HEK293 (cell line): ENCODE measurements around the gene FOXP1.

ENCODE experiments used
- CTCF ChIA-PET: fragments of 350-600 bp; formaldehyde crosslinking; extraction: SDS; loops from one replicate; lab custom pipeline; 2021; ENCODE audit warnings: antibody characterized with exemption; lab: Yijun Ruan, JAX
- POLR2A ChIA-PET: fragments of 300-600 bp; formaldehyde crosslinking; extraction: SDS; loops from one replicate; lab custom pipeline; 2020; ENCODE audit warnings: antibody characterized with exemption, inconsistent platforms; lab: Yijun Ruan, JAX
- H3K27ac ChIP-seq: fragments of 200-500 bp; sonication (Bioruptor generic); 2 replicates; pipeline ENCODE4 v1.5.1; 2014; ENCODE audit warnings: low read depth, low read length, control low read depth, inconsistent platforms; ENCODE audit errors: extremely low read depth
- H3K36me3 ChIP-seq, 2 experiments: fragments of 200-500 bp in 1 of 2; sonication (Bioruptor generic) in 1 of 2; 1 replicate in 1 of 2; 2 replicates in 1 of 2; pipeline ENCODE4 v1.5.1; 2014 to 2017; ENCODE audit warnings: inconsistent platforms in 2 of 2, low read length in 2 of 2; ENCODE audit not compliant: control insufficient read depth in 2 of 2, insufficient read depth in 1 of 2
- H3K4me1 ChIP-seq: fragments of 200-500 bp; sonication (Bioruptor generic); 2 replicates; pipeline ENCODE4 v1.5.1; 2014; ENCODE audit warnings: mild to moderate bottlenecking, low read length, inconsistent platforms; ENCODE audit not compliant: control insufficient read depth, insufficient read depth
- H3K4me3 ChIP-seq: 2 replicates; pipeline ENCODE4 v1.5.1; 2011; ENCODE audit warnings: low read depth, mild to moderate bottlenecking, control low read depth, low read length, moderate library complexity
- H3K9me3 ChIP-seq: fragments of 200-500 bp; sonication (Bioruptor generic); 2 replicates; pipeline ENCODE4 v1.5.1; 2014; ENCODE audit warnings: low read depth, low read length, inconsistent platforms; ENCODE audit not compliant: control insufficient read depth, insufficient read depth
- MZF1 ChIP-seq: fragments of 450-650 bp; formaldehyde crosslinking; IDR thresholded peaks from 2 replicates; pipeline ENCODE4 v1.5.1; 2017; ENCODE audit warnings: missing biosample characterization, missing genetic modification characterization, borderline replicate concordance
- OSR2 ChIP-seq: fragments of 450-650 bp; formaldehyde crosslinking; IDR thresholded peaks from 2 replicates; pipeline ENCODE4 v1.5.1; 2016; ENCODE audit warnings: missing biosample characterization, missing genetic modification characterization
- REPIN1 ChIP-seq: fragments of 450-650 bp; formaldehyde crosslinking; IDR thresholded peaks from 2 replicates; pipeline ENCODE4 v1.5.1; 2017; ENCODE audit warnings: missing biosample characterization, missing genetic modification characterization, low read depth
- ZIC2 ChIP-seq: fragments of 450-650 bp; formaldehyde crosslinking; IDR thresholded peaks from 2 replicates; pipeline ENCODE4 v1.5.1; 2016; ENCODE audit warnings: missing biosample characterization, missing genetic modification characterization
- ZNF10 ChIP-seq: fragments of 450-650 bp; formaldehyde crosslinking; IDR thresholded peaks from 2 replicates; pipeline ENCODE4 v1.5.1; 2017; ENCODE audit warnings: missing biosample characterization, missing genetic modification characterization
- ZNF266 ChIP-seq: fragments of 450-650 bp; formaldehyde crosslinking; IDR thresholded peaks from 2 replicates; pipeline ENCODE4 v1.5.1; 2016; ENCODE audit warnings: missing biosample characterization, missing genetic modification characterization, low read depth
- ZNF394 ChIP-seq: fragments of 450-650 bp; formaldehyde crosslinking; IDR thresholded peaks from 2 replicates; pipeline ENCODE4 v1.5.1; 2016; ENCODE audit warnings: missing biosample characterization, missing genetic modification characterization, mild to moderate bottlenecking, moderate library complexity, borderline replicate concordance
- ZSCAN30 ChIP-seq: fragments of 450-650 bp; IDR thresholded peaks from 2 replicates; pipeline ENCODE4 v1.5.1; 2018; ENCODE audit warnings: missing biosample characterization, mild to moderate bottlenecking, missing genetic modification characterization, moderate library complexity
- TF ChIP-seq, protein P1 (sequence below): fragments of 450-650 bp; formaldehyde crosslinking; IDR thresholded peaks from 2 replicates; pipeline ENCODE4 v1.5.1; 2017; ENCODE audit warnings: missing biosample characterization, missing genetic modification characterization
- TF ChIP-seq, protein P2 (sequence below): fragments of 450-650 bp; formaldehyde crosslinking; IDR thresholded peaks from 2 replicates; pipeline ENCODE4 v1.5.1; 2016; ENCODE audit warnings: missing biosample characterization, missing genetic modification characterization
- TF ChIP-seq, protein P3 (sequence below): fragments of 450-650 bp; IDR thresholded peaks from 2 replicates; pipeline ENCODE4 v1.5.1; 2018; ENCODE audit warnings: missing biosample characterization, mild to moderate bottlenecking, missing genetic modification characterization
- TF ChIP-seq, protein P4 (sequence below): fragments of 450-650 bp; IDR thresholded peaks from 2 replicates; pipeline ENCODE4 v1.5.1; 2018; ENCODE audit warnings: missing biosample characterization, missing genetic modification characterization
- TF ChIP-seq, protein P5 (sequence below): fragments of 450-650 bp; formaldehyde crosslinking; IDR thresholded peaks from 2 replicates; pipeline ENCODE4 v1.5.1; 2016; ENCODE audit warnings: missing biosample characterization, missing genetic modification characterization
- TF ChIP-seq, protein P6 (sequence below): fragments of 450-650 bp; formaldehyde crosslinking; conservative IDR thresholded peaks from 2 replicates; pipeline ENCODE4 v1.5.1; 2016; ENCODE audit warnings: low read depth, missing biosample characterization, missing genetic modification characterization
- TF ChIP-seq, protein P7 (sequence below): fragments of 450-650 bp; formaldehyde crosslinking; IDR thresholded peaks from 2 replicates; pipeline ENCODE4 v1.5.1; 2016; ENCODE audit warnings: missing biosample characterization, missing genetic modification characterization

FOXP1 gene

DNA sequence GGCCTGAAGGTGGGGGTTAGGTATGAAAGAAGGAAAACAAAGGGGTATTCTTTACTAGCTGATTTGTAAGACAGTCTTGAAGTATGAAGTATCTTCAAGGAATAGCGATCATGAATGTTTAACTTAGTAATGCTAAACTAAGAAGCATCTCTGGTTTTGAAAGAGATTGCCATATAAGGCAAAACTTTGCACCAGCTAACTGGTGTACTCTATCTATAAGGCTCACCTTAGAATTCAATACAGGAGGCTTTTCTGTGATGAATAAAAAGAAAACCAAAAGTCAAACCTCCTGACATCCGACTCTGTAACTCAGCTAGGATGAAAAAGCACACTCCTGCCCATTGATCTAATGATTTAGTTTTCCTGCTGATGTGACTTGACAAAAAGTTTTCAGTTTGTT is 54.7 kb downstream of the FOXP1 start:
- no peak overlapping the region for H3K27ac ChIP-seq
- no peak for TF ChIP-seq REPIN1 (tag by site-specific recombination)
- no peak for TF ChIP-seq ZNF10 (tag by site-specific recombination)
- TF ChIP-seq OSR2 (tag by site-specific recombination), result no peak
- no peak for TF ChIP-seq ZIC2 (tag by site-specific recombination)
- TF ChIP-seq, protein P1, sequence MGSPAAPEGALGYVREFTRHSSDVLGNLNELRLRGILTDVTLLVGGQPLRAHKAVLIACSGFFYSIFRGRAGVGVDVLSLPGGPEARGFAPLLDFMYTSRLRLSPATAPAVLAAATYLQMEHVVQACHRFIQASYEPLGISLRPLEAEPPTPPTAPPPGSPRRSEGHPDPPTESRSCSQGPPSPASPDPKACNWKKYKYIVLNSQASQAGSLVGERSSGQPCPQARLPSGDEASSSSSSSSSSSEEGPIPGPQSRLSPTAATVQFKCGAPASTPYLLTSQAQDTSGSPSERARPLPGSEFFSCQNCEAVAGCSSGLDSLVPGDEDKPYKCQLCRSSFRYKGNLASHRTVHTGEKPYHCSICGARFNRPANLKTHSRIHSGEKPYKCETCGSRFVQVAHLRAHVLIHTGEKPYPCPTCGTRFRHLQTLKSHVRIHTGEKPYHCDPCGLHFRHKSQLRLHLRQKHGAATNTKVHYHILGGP, result no peak
- TF ChIP-seq, protein P2, sequence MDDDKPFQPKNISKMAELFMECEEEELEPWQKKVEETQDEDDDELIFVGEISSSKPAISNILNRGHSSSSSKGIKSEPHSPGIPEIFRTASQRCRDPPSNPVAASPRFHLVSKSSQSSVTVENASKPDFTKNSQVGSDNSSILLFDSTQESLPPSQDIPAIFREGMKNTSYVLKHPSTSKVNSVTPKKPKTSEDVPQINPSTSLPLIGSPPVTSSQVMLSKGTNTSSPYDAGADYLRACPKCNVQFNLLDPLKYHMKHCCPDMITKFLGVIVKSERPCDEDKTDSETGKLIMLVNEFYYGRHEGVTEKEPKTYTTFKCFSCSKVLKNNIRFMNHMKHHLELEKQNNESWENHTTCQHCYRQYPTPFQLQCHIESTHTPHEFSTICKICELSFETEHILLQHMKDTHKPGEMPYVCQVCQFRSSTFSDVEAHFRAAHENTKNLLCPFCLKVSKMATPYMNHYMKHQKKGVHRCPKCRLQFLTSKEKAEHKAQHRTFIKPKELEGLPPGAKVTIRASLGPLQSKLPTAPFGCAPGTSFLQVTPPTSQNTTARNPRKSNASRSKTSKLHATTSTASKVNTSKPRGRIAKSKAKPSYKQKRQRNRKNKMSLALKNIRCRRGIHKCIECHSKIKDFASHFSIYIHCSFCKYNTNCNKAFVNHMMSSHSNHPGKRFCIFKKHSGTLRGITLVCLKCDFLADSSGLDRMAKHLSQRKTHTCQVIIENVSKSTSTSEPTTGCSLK (tag by site-specific recombination), result no peak
- TF ChIP-seq MZF1 (tag by site-specific recombination), result no peak
- TF ChIP-seq, protein P3, sequence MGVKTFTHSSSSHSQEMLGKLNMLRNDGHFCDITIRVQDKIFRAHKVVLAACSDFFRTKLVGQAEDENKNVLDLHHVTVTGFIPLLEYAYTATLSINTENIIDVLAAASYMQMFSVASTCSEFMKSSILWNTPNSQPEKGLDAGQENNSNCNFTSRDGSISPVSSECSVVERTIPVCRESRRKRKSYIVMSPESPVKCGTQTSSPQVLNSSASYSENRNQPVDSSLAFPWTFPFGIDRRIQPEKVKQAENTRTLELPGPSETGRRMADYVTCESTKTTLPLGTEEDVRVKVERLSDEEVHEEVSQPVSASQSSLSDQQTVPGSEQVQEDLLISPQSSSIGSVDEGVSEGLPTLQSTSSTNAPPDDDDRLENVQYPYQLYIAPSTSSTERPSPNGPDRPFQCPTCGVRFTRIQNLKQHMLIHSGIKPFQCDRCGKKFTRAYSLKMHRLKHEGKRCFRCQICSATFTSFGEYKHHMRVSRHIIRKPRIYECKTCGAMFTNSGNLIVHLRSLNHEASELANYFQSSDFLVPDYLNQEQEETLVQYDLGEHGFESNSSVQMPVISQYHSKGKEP (tag by site-specific recombination), result no peak
- TF ChIP-seq, protein P4, sequence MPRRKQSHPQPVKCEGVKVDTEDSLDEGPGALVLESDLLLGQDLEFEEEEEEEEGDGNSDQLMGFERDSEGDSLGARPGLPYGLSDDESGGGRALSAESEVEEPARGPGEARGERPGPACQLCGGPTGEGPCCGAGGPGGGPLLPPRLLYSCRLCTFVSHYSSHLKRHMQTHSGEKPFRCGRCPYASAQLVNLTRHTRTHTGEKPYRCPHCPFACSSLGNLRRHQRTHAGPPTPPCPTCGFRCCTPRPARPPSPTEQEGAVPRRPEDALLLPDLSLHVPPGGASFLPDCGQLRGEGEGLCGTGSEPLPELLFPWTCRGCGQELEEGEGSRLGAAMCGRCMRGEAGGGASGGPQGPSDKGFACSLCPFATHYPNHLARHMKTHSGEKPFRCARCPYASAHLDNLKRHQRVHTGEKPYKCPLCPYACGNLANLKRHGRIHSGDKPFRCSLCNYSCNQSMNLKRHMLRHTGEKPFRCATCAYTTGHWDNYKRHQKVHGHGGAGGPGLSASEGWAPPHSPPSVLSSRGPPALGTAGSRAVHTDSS (tag by site-specific recombination), result no peak
- TF ChIP-seq, protein P5, sequence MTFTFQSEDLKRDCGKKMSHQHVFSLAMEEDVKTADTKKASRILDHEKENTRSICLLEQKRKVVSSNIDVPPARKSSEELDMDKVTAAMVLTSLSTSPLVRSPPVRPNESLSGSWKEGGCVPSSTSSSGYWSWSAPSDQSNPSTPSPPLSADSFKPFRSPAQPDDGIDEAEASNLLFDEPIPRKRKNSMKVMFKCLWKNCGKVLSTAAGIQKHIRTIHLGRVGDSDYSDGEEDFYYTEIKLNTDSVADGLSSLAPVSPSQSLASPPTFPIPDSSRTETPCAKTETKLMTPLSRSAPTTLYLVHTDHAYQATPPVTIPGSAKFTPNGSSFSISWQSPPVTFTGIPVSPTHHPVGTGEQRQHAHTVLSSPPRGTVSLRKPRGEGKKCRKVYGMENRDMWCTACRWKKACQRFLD (tag by site-specific recombination), result no peak
- no peak for TF ChIP-seq ZNF266 (tag by site-specific recombination)
- TF ChIP-seq, protein P6, sequence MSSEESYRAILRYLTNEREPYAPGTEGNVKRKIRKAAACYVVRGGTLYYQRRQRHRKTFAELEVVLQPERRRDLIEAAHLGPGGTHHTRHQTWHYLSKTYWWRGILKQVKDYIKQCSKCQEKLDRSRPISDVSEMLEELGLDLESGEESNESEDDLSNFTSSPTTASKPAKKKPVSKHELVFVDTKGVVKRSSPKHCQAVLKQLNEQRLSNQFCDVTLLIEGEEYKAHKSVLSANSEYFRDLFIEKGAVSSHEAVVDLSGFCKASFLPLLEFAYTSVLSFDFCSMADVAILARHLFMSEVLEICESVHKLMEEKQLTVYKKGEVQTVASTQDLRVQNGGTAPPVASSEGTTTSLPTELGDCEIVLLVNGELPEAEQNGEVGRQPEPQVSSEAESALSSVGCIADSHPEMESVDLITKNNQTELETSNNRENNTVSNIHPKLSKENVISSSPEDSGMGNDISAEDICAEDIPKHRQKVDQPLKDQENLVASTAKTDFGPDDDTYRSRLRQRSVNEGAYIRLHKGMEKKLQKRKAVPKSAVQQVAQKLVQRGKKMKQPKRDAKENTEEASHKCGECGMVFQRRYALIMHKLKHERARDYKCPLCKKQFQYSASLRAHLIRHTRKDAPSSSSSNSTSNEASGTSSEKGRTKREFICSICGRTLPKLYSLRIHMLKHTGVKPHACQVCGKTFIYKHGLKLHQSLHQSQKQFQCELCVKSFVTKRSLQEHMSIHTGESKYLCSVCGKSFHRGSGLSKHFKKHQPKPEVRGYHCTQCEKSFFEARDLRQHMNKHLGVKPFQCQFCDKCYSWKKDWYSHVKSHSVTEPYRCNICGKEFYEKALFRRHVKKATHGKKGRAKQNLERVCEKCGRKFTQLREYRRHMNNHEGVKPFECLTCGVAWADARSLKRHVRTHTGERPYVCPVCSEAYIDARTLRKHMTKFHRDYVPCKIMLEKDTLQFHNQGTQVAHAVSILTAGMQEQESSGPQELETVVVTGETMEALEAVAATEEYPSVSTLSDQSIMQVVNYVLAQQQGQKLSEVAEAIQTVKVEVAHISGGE (tag by site-specific recombination), result no peak
- TF ChIP-seq, protein P7, sequence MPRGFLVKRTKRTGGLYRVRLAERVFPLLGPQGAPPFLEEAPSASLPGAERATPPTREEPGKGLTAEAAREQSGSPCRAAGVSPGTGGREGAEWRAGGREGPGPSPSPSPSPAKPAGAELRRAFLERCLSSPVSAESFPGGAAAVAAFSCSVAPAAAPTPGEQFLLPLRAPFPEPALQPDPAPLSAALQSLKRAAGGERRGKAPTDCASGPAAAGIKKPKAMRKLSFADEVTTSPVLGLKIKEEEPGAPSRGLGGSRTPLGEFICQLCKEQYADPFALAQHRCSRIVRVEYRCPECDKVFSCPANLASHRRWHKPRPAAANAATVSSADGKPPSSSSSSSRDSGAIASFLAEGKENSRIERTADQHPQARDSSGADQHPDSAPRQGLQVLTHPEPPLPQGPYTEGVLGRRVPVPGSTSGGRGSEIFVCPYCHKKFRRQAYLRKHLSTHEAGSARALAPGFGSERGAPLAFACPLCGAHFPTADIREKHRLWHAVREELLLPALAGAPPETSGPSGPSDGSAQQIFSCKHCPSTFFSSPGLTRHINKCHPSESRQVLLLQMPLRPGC (tag by site-specific recombination), result no peak
- TF ChIP-seq ZNF394, result no peak
- no peak for TF ChIP-seq ZSCAN30 (tag by site-specific recombination)
- H3K9me3 ChIP-seq, result no peaks in the 10 kb centered on the region
- no peak overlapping the region for H3K4me3 ChIP-seq
- POLR2A ChIA-PET, result no interaction called here
- no peaks in the 10 kb centered on the region for H3K4me1 ChIP-seq
- H3K36me3 ChIP-seq, result no peaks in the 10 kb centered on the region
- CTCF ChIA-PET, result interaction anchor here (0.8 kb wide), 1 partner anchor 14 kb away, joined by 4 read pairs; no protein-coding TSS in a partner anchor
